ENCODE measurements around the gene NEK10.
A peak's percentile ranks its signal among the peaks of the same experiment; 100 is the strongest.
"Not testable (repeated sequence)": the region's sequence is repeated elsewhere in the genome, so short reads cannot be mapped to it uniquely, and the experiment has no call there.

NEK10 gene, protein sequence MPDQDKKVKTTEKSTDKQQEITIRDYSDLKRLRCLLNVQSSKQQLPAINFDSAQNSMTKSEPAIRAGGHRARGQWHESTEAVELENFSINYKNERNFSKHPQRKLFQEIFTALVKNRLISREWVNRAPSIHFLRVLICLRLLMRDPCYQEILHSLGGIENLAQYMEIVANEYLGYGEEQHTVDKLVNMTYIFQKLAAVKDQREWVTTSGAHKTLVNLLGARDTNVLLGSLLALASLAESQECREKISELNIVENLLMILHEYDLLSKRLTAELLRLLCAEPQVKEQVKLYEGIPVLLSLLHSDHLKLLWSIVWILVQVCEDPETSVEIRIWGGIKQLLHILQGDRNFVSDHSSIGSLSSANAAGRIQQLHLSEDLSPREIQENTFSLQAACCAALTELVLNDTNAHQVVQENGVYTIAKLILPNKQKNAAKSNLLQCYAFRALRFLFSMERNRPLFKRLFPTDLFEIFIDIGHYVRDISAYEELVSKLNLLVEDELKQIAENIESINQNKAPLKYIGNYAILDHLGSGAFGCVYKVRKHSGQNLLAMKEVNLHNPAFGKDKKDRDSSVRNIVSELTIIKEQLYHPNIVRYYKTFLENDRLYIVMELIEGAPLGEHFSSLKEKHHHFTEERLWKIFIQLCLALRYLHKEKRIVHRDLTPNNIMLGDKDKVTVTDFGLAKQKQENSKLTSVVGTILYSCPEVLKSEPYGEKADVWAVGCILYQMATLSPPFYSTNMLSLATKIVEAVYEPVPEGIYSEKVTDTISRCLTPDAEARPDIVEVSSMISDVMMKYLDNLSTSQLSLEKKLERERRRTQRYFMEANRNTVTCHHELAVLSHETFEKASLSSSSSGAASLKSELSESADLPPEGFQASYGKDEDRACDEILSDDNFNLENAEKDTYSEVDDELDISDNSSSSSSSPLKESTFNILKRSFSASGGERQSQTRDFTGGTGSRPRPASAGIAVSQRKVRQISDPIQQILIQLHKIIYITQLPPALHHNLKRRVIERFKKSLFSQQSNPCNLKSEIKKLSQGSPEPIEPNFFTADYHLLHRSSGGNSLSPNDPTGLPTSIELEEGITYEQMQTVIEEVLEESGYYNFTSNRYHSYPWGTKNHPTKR

DNA sequence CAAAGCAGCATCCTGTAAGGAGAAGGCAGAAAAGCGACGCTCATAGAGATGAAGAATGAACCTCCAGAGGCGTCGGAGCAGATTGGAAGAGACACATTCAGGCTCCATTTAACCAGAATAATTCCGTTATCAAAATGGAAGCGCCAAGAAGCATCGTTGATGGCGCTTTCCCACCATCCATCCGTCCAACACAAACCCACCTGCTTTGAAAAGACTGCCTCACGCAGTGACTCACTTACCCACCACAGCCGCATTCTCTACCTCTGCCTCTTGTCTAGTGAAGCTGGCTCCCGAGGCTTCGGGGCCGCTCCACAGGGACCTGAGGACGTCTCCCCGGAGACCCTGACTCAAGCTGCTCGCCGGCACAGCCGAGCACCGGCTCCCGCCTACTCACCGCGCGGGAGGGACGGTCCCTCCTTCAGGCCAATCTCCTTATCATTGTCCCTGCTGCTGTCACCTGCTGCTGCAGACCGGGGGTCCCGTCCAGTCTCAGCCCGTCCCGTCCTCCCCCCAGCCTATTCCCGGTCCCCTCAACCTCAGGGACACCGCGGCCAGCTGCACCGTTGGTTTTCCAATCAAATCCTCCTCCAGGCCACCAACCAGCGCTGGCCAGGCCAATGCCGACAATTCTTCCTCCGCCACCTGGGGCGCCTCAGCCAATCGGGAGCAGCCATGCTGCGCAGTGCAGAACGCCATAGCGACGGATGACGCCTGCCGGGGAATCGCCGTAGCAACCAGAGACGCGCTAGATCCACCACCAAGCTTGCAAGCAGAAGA, at the start of gene NEK10:
NEK10 (minus strand) TSS at position 553 of the 777 bp plus-strand sequence. CDS start 16,501 bp downstream, outside the sequence.
- Histone ChIP-seq H3K4me3 (ENCODE audit: low read depth in 1 of 2, low read length in 2 of 2) (peak within 1 kb of the TSS; percentile 75 to 89), H3K9ac (ENCODE audit: low read depth in 1 of 2, low read length in 2 of 2) (peak within 1 kb of the TSS; percentile 10 to 58), H3K27me3 (ENCODE audit: control insufficient read depth in 1 of 2, insufficient read depth in 2 of 2, low read length in 2 of 2) (no peaks in the 10 kb centered on the region), H3K36me3 (ENCODE audit: control insufficient read depth in 1 of 2, insufficient read depth in 2 of 2, low read length in 2 of 2) (no peaks in the 10 kb centered on the region), H3K9me3 (ENCODE audit: control insufficient read depth in 1 of 2, low read length in 2 of 2) (no peaks in the 10 kb centered on the region), H3K4me1 (ENCODE audit: control insufficient read depth in 1 of 2, insufficient read depth in 2 of 2, low read length in 2 of 2) (peaks cover 3 to 7% of the 10 kb centered on the region in 2 donors), H3K27ac (ENCODE audit: low read depth, low read length) (no peak within 1 kb of the TSS)

GRCh38 chr3:27415202-27415601, 46.0 kb upstream of the NEK10 start:
- Histone ChIP-seq H3K4me3 (ENCODE audit: low read depth in 1 of 2, low read length in 2 of 2) (no peak overlapping the region), H3K27me3 (ENCODE audit: control insufficient read depth in 1 of 2, insufficient read depth in 2 of 2, low read length in 2 of 2) (no peaks in the 10 kb centered on the region), H3K36me3 (ENCODE audit: control insufficient read depth in 1 of 2, insufficient read depth in 2 of 2, low read length in 2 of 2) (peaks cover 21 to 48% of the 10 kb centered on the region in 2 donors), H3K27ac (ENCODE audit: low read depth, low read length) (no peak overlapping the region), H3K9me3 (ENCODE audit: control insufficient read depth in 1 of 2, low read length in 2 of 2) (no peaks in the 10 kb centered on the region), H3K4me1 (ENCODE audit: control insufficient read depth in 1 of 2, insufficient read depth in 2 of 2, low read length in 2 of 2) (no peaks in the 10 kb centered on the region), H3K9ac (ENCODE audit: low read depth in 1 of 2, low read length in 2 of 2) (no peak overlapping the region)

DNA sequence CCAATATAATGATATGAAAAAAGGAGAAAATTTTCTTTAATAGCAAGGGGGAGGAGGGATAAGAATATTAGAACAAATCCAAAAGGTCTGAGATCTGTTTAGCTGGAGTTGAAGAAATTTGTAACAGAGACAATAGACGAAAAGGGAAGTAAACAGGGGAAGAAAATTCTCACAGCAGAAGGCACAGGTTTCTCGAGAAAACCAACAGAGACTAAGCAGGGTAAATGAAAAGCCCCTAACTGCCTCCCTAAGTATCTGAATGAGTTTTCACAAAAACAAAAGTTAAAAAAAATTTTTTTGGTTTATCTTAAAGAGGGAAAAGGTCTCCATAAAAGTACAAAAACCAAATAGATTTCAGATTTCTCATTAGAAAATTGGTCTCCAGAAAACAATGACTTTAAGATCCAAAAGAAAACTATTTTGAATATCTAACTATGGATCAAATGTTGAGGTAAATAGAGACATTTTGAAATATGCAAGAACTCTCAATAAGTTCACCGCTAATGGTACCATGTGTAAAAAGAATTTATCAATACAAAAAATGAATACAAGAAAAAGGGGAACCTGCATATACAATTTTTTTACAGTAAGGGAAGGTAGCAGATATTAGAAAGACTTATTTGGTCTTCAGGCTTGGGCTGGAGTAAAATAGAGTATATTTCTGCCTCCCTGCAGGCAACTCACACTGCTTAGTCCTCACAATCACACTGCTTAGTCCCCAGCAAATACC, 23.9 kb upstream of the NEK10 start:
- H3K27me3 ChIP-seq (ENCODE audit: control insufficient read depth in 1 of 2, insufficient read depth in 2 of 2, low read length in 2 of 2) = no peaks in the 10 kb centered on the region
- no peak overlapping the region for H3K9ac ChIP-seq (ENCODE audit: low read depth in 1 of 2, low read length in 2 of 2)
- no peaks in the 10 kb centered on the region for H3K9me3 ChIP-seq (ENCODE audit: control insufficient read depth in 1 of 2, low read length in 2 of 2)
- H3K4me1 ChIP-seq (ENCODE audit: control insufficient read depth in 1 of 2, insufficient read depth in 2 of 2, low read length in 2 of 2) = no peaks in the 10 kb centered on the region
- H3K4me3 ChIP-seq (ENCODE audit: low read depth in 1 of 2, low read length in 2 of 2) = no peak overlapping the region
- H3K27ac ChIP-seq (ENCODE audit: low read depth, low read length) = no peak overlapping the region
- peaks cover 20 to 48% of the 10 kb centered on the region in 2 donors for H3K36me3 ChIP-seq (ENCODE audit: control insufficient read depth in 1 of 2, insufficient read depth in 2 of 2, low read length in 2 of 2)

GRCh38 chr3:27392414-27392813, 23.2 kb upstream of the NEK10 start:
- peaks cover 18 to 42% of the 10 kb centered on the region in 2 donors for H3K36me3 ChIP-seq (ENCODE audit: control insufficient read depth in 1 of 2, insufficient read depth in 2 of 2, low read length in 2 of 2)
- H3K27me3 ChIP-seq (ENCODE audit: control insufficient read depth in 1 of 2, insufficient read depth in 2 of 2, low read length in 2 of 2); H3K27ac ChIP-seq (ENCODE audit: low read depth, low read length); H3K9me3 ChIP-seq (ENCODE audit: control insufficient read depth in 1 of 2, low read length in 2 of 2); H3K4me1 ChIP-seq (ENCODE audit: control insufficient read depth in 1 of 2, insufficient read depth in 2 of 2, low read length in 2 of 2); H3K4me3 ChIP-seq (ENCODE audit: low read depth in 1 of 2, low read length in 2 of 2); H3K9ac ChIP-seq (ENCODE audit: low read depth in 1 of 2, low read length in 2 of 2): not testable (repeated sequence)

DNA sequence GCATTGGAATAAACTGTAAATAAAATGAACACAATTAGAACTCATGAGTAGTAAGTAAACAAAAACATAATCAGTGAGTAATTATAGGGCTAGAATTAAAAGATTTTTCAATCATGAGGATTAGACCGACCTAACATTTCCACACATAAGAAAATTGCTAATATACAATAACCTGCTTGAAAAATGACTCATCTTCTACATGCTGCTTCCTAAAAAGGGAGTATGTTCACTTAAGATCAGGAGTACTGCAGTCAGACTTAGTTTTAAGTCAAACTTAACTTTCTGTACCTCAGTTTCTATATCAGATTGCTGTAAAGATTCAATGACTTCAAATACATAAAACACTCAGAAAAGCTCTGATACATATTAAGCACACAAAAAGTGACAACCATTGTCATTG, 22.6 kb upstream of the NEK10 start:
- no peak overlapping the region for H3K27ac ChIP-seq (ENCODE audit: low read depth, low read length)
- H3K36me3 ChIP-seq (ENCODE audit: control insufficient read depth in 1 of 2, insufficient read depth in 2 of 2, low read length in 2 of 2) = peaks cover 16 to 38% of the 10 kb centered on the region in 2 donors
- H3K9ac ChIP-seq (ENCODE audit: low read depth in 1 of 2, low read length in 2 of 2) = no peak overlapping the region
- H3K4me1 ChIP-seq (ENCODE audit: control insufficient read depth in 1 of 2, insufficient read depth in 2 of 2, low read length in 2 of 2) = no peaks in the 10 kb centered on the region
- H3K27me3 ChIP-seq (ENCODE audit: control insufficient read depth in 1 of 2, insufficient read depth in 2 of 2, low read length in 2 of 2) = no peaks in the 10 kb centered on the region
- H3K9me3 ChIP-seq (ENCODE audit: control insufficient read depth in 1 of 2, low read length in 2 of 2) = no peaks in the 10 kb centered on the region
- H3K4me3 ChIP-seq (ENCODE audit: low read depth in 1 of 2, low read length in 2 of 2) = no peak overlapping the region

GRCh38 chr3:27387625-27388024, 18.4 kb upstream of the NEK10 start:
- H3K4me3 ChIP-seq (ENCODE audit: low read depth in 1 of 2, low read length in 2 of 2) = no peak overlapping the region
- H3K9ac ChIP-seq (ENCODE audit: low read depth in 1 of 2, low read length in 2 of 2) = no peak overlapping the region
- no peaks in the 10 kb centered on the region for H3K4me1 ChIP-seq (ENCODE audit: control insufficient read depth in 1 of 2, insufficient read depth in 2 of 2, low read length in 2 of 2)
- no peak overlapping the region for H3K27ac ChIP-seq (ENCODE audit: low read depth, low read length)
- H3K36me3 ChIP-seq (ENCODE audit: control insufficient read depth in 1 of 2, insufficient read depth in 2 of 2, low read length in 2 of 2) = peaks cover 14 to 42% of the 10 kb centered on the region in 2 donors
- no peaks in the 10 kb centered on the region for H3K27me3 ChIP-seq (ENCODE audit: control insufficient read depth in 1 of 2, insufficient read depth in 2 of 2, low read length in 2 of 2)
- no peaks in the 10 kb centered on the region for H3K9me3 ChIP-seq (ENCODE audit: control insufficient read depth in 1 of 2, low read length in 2 of 2)

DNA sequence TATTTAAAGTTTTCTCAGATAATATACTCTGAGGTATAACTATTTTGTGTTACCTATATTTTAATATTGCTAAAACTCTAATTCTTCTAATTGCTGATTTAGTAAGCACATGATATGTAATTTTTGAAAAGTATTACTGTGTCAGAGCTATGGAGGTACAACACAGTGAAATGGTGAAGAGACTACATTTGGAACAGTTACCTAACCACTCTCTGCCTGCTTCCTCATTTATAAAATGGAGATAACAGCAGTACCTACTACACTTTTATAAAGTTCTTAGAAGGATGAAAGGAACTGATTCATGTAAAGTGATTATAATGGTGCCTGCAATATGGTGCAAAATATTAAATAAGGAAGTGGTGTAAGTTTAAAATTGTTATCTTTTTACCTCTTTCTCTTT, 16.3 kb upstream of the NEK10 start:
- H3K27me3 ChIP-seq (ENCODE audit: control insufficient read depth in 1 of 2, insufficient read depth in 2 of 2, low read length in 2 of 2) = no peaks in the 10 kb centered on the region
- H3K9ac ChIP-seq (ENCODE audit: low read depth in 1 of 2, low read length in 2 of 2) = no peak overlapping the region
- no peak overlapping the region for H3K27ac ChIP-seq (ENCODE audit: low read depth, low read length)
- peaks cover 13 to 44% of the 10 kb centered on the region in 2 donors for H3K36me3 ChIP-seq (ENCODE audit: control insufficient read depth in 1 of 2, insufficient read depth in 2 of 2, low read length in 2 of 2)
- no peak overlapping the region for H3K4me3 ChIP-seq (ENCODE audit: low read depth in 1 of 2, low read length in 2 of 2)
- no peaks in the 10 kb centered on the region for H3K9me3 ChIP-seq (ENCODE audit: control insufficient read depth in 1 of 2, low read length in 2 of 2)
- H3K4me1 ChIP-seq (ENCODE audit: control insufficient read depth in 1 of 2, insufficient read depth in 2 of 2, low read length in 2 of 2) = no peaks in the 10 kb centered on the region

GRCh38 chr3:27384191-27384590, 15.0 kb upstream of the NEK10 start:
- no peaks in the 10 kb centered on the region for H3K27me3 ChIP-seq (ENCODE audit: control insufficient read depth in 1 of 2, insufficient read depth in 2 of 2, low read length in 2 of 2)
- no peak overlapping the region for H3K9ac ChIP-seq (ENCODE audit: low read depth in 1 of 2, low read length in 2 of 2)
- H3K36me3 ChIP-seq (ENCODE audit: control insufficient read depth in 1 of 2, insufficient read depth in 2 of 2, low read length in 2 of 2) = peaks cover 13 to 44% of the 10 kb centered on the region in 2 donors
- no peak overlapping the region for H3K4me3 ChIP-seq (ENCODE audit: low read depth in 1 of 2, low read length in 2 of 2)
- H3K9me3 ChIP-seq (ENCODE audit: control insufficient read depth in 1 of 2, low read length in 2 of 2) = no peaks in the 10 kb centered on the region
- no peak overlapping the region for H3K27ac ChIP-seq (ENCODE audit: low read depth, low read length)
- H3K4me1 ChIP-seq (ENCODE audit: control insufficient read depth in 1 of 2, insufficient read depth in 2 of 2, low read length in 2 of 2) = no peaks in the 10 kb centered on the region

All from duodenal mucosa (tissue), 2 donors.